ENCODE measurements around the gene TP53I13.

Gene TP53I13

GRCh38 chr17:29576214-29577000, 7.9 kb downstream of the TP53I13 start:
- no peak overlapping the region for H3K4me3 ChIP-seq (ENCODE audit: low read depth, low read length)
- DNase-seq (ENCODE audit: low read depth) = no peak
- TF ChIP-seq, protein P1, sequence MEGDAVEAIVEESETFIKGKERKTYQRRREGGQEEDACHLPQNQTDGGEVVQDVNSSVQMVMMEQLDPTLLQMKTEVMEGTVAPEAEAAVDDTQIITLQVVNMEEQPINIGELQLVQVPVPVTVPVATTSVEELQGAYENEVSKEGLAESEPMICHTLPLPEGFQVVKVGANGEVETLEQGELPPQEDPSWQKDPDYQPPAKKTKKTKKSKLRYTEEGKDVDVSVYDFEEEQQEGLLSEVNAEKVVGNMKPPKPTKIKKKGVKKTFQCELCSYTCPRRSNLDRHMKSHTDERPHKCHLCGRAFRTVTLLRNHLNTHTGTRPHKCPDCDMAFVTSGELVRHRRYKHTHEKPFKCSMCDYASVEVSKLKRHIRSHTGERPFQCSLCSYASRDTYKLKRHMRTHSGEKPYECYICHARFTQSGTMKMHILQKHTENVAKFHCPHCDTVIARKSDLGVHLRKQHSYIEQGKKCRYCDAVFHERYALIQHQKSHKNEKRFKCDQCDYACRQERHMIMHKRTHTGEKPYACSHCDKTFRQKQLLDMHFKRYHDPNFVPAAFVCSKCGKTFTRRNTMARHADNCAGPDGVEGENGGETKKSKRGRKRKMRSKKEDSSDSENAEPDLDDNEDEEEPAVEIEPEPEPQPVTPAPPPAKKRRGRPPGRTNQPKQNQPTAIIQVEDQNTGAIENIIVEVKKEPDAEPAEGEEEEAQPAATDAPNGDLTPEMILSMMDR (IDR thresholded peaks at IDR 0.05; ENCODE audit: insufficient read depth, low read depth, low read length, missing control alignments) = no peak

GRCh38 chr17:29577001-29577370, 8.5 kb downstream of the TP53I13 start:
- no peak for DNase-seq (ENCODE audit: low read depth)
- H3K4me3 ChIP-seq (ENCODE audit: low read depth, low read length) = no peak overlapping the region
- TF ChIP-seq, protein P1 (IDR thresholded peaks at IDR 0.05; ENCODE audit: insufficient read depth, low read depth, low read length, missing control alignments) = no peak

DNA sequence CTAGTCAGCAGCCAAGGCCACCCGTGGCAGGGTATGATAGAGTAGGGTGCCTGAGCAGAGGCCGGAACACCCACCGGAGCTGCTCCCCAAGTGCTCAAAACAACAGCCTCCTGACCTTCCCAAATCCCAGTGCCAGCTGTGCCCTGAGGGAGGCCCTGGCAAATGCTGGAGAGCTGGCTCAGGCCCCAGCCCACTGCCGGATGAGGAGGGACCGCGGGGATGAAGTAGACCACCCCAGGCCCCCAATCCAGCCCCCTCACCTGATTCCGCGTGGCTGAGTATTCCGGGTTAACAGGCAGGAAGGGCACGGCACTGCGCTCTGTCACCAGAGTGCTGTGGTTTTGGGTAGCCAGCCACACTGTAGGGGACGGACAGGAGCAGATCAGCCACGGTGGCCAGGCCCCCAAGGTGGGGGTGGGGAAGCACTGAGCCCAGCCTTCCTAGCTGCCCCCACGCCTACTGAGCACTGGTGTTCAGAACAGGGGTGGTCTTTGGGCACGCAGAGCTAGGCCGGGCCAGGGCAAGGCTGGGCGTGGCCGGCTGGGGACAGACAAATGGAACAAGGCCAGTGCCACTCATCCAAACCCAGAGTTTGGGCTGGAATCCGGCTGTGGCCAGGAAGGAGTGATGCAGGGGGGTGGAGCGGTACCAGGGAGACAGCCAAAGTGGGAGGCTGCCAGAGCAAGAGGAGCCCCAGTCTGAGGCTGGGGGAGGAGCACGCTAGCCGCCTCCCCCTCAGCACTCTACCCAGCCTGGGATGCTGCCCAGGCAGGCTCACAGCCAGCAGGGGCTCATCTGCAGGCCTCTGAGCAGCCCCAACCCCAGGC, 9.1 kb downstream of the TP53I13 start:
- H3K4me3 ChIP-seq (ENCODE audit: low read depth, low read length) = no peak overlapping the region
- no peak for DNase-seq (ENCODE audit: low read depth)
- TF ChIP-seq, protein P1 (IDR thresholded peaks at IDR 0.05; ENCODE audit: insufficient read depth, low read depth, low read length, missing control alignments) = no peak

GRCh38 chr17:29578626-29579485, 10.4 kb downstream of the TP53I13 start:
- TF ChIP-seq, protein P1 (IDR thresholded peaks at IDR 0.05; ENCODE audit: insufficient read depth, low read depth, low read length, missing control alignments) = no peak
- DNase-seq (ENCODE audit: low read depth) = no peak
- no peak overlapping the region for H3K4me3 ChIP-seq (ENCODE audit: low read depth, low read length)

- peak; percentile 91 for DNase-seq (ENCODE audit: low read depth)
- no peak overlapping the region for H3K4me3 ChIP-seq (ENCODE audit: low read depth, low read length)
- TF ChIP-seq, protein P1 (IDR thresholded peaks at IDR 0.05; ENCODE audit: insufficient read depth, low read depth, low read length, missing control alignments) = peak; percentile 93
Measured at GRCh38 chr17:29579866-29580771, 11.6 kb downstream of the TP53I13 start.
